ENCODE measurements around the gene ELOVL7. TPM values are rescaled to one million over a fixed set of nuclear protein-coding genes. Genes with fewer than 3 reads are reported as not detected.

ELOVL7 gene
- total RNA-seq, 1 experiment from 2014 or later: 20.0 TPM

- H3K4me1 ChIP-seq (ENCODE audit: control insufficient read depth in 1 of 2, insufficient read depth in 2 of 2, low read length in 2 of 2): peaks cover 10 to 19% of the 10 kb centered on the region in 2 experiments
- intact Hi-C loops (cut with micrococcal nuclease): no loop called here
- no peak overlapping the region for H3K4me2 ChIP-seq (ENCODE audit: low read length)
- H3K79me2 ChIP-seq (ENCODE audit: insufficient read depth, low read length): peaks cover 14% of the 10 kb centered on the region
- ChIA-PET CTCF (no interaction called here), POLR2A (no interaction called here), RAD21 (ENCODE audit: low non-redundant PET in 1 of 2, low total read pairs in 2 of 2, uncharacterized antibody in 2 of 2, unreplicated experiment in 2 of 2) (no interaction called here)
- no peak overlapping the region for H3K9ac ChIP-seq (ENCODE audit: low read length)
- no TSS peak for BruUV-seq (replicated peaks)
- ATAC-seq (no peak), DNase-seq (ENCODE audit: low read depth, low spot score) (no peak)
- no peak overlapping the region for H3K27ac ChIP-seq (ENCODE audit: low read depth, low read length)
- no peaks in the 10 kb centered on the region for H3K27me3 ChIP-seq (ENCODE audit: insufficient read depth, low read length)
- no peak overlapping the region for H2AFZ ChIP-seq (ENCODE audit: low read depth, low read length, poor library complexity, severe bottlenecking)
- H3K4me3 ChIP-seq (replicated peaks in 1 of 2; ENCODE audit: low read depth in 1 of 2, low read length in 2 of 2): no peak overlapping the region
- TF ChIP-seq REST (IDR thresholded peaks at IDR 0.05; ENCODE audit: low read depth) (no peak), SP1 (IDR thresholded peaks at IDR 0.05; ENCODE audit: low read depth) (no peak), EGR1 (IDR thresholded peaks at IDR 0.05; ENCODE audit: low read depth) (no peak), CEBPB (IDR thresholded peaks at IDR 0.05; ENCODE audit: low read depth) (no peak), CTCF (IDR thresholded peaks at IDR 0.05 in 2 of 3, conservative IDR thresholded peaks at IDR 0.05 in 1 of 3; ENCODE audit: borderline replicate concordance in 1 of 3, insufficient read depth in 1 of 3, low read depth in 2 of 3, low read length in 2 of 3) (no peak), JUND (IDR thresholded peaks at IDR 0.05) (no peak), ELF1 (IDR thresholded peaks at IDR 0.05; ENCODE audit: borderline replicate concordance, low read depth) (no peak), ZNF274 (IDR thresholded peaks at IDR 0.05; ENCODE audit: low read depth, low read length) (no peak), POLR2A (IDR thresholded peaks at IDR 0.05; ENCODE audit: borderline replicate concordance, extremely low read depth, insufficient read depth, insufficient read length) (no peak), ZBTB33 (IDR thresholded peaks at IDR 0.05; ENCODE audit: extremely low read depth, insufficient replicate concordance, low read length) (no peak), SRF (IDR thresholded peaks at IDR 0.05; ENCODE audit: low read depth) (no peak), CBX3 (IDR thresholded peaks at IDR 0.05; ENCODE audit: low read depth) (no peak), TCF7L2 (IDR thresholded peaks at IDR 0.05; ENCODE audit: borderline replicate concordance, extremely low read depth, insufficient read depth, insufficient read length) (no peak), EZH2phosphoT487 (IDR thresholded peaks at IDR 0.05; ENCODE audit: borderline replicate concordance) (no peak), EZH2 (IDR thresholded peaks at IDR 0.05) (no peak), YY1 (IDR thresholded peaks at IDR 0.05; ENCODE audit: extremely low read depth, insufficient replicate concordance, low read depth, low read length) (no peak)
- no peaks in the 10 kb centered on the region for H3K9me2 ChIP-seq (ENCODE audit: insufficient read depth)
- H3K36me3 ChIP-seq (ENCODE audit: control insufficient read depth in 1 of 2, insufficient read depth in 2 of 2, low read length in 2 of 2): no peaks in the 10 kb centered on the region
- no peaks in the 10 kb centered on the region for H3K9me3 ChIP-seq (ENCODE audit: control insufficient read depth in 1 of 2, insufficient read depth in 1 of 2, low read depth in 1 of 2, low read length in 2 of 2)
- no peaks in the 10 kb centered on the region for H4K20me1 ChIP-seq (ENCODE audit: insufficient read depth)
Observed at GRCh38 chr5:60812426-60812825, 31.6 kb downstream of the ELOVL7 start.
